GM18861 (cell line): Measurements from ENCODE around the gene SNX6.
"Not testable (repeated sequence)": the region's sequence is repeated elsewhere in the genome, so short reads cannot be mapped to it uniquely, and the experiment has no call there.

ENCODE experiments used
- ATAC-seq: cut with Tn5 transposase; IDR thresholded peaks from one replicate; pipeline ENCODE4 v1.9.1; 2021; ENCODE audit not compliant: unreplicated experiment

SNX6 gene

DNA sequence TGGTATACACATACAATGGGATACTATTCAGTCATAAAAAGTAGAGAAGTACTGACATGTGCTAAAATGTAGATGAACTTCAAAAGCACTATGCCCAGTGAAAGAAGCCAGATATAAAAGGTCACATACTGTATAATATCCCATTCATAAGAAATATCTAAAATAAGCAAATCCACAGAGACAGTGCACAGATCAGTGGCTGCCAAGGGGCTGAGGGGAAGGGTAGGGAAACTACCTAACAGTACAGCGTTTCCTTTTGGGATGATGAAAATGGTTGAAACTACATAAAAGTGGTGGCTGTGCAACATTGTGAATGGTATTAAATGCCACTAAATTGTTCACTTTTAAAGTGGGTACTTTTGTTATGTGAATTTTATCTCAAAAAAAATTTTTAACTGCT lies 102.4 kb downstream of the SNX6 start:
- no peak for ATAC-seq

DNA sequence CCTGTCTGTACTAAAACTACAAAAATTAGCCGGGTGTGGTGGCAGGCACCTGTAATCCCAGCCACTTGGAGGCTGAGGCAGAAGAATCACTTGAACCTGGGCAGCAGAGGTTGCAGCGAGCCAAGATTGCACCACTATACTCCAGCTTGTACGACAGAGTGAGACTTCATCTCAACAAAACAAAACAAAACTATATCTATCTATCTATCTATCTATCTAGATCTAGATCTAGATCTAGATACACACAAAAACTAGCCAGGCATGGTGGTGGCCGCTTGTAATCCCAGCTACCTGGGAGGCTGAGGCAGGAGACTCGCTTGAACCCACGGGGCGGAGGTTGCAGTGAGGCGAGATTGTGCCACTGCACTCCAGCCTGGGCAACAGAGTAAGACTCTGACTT lies 105.7 kb downstream of the SNX6 start:
- ATAC-seq = not testable (repeated sequence)

DNA sequence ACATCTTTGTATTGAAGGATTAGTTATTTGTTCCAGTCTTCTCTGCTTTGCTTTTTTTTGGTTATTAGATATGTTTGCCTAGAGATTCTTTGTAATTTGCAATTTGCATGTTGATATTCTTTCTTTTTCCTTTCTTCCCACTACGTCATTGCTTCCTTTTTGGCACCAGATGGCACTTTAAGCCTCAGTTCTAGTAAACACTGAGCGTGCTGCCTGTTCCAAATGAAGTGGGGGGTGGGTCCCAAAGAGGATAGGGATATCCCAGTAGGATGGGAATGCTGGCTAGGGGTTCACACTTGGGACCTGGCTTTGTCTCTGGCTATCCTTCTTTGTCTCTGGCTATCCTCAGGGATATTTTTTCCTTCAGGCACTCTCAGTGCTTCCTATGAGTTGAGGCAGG lies 107.5 kb downstream of the SNX6 start:
- ATAC-seq = no peak

DNA sequence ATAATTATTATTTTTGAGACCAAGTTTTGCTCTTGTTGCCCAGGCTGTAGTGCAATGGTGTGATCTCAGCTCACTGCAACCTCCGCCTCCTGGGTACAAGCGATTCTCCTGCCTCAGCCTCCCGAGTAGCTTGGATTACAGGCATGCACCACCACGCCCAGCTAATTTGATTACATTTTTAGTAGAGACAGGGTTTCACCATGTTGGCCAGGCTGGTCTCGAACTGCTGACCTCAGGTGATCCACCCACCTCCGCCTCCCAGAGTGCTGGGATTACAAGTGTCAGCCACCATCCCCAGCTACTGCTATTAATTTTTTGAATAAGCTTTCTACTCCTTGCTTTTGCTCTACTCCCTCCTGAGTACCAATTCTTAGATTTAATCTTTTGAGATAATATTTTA lies 108.9 kb downstream of the SNX6 start:
- not testable (repeated sequence) for ATAC-seq

DNA sequence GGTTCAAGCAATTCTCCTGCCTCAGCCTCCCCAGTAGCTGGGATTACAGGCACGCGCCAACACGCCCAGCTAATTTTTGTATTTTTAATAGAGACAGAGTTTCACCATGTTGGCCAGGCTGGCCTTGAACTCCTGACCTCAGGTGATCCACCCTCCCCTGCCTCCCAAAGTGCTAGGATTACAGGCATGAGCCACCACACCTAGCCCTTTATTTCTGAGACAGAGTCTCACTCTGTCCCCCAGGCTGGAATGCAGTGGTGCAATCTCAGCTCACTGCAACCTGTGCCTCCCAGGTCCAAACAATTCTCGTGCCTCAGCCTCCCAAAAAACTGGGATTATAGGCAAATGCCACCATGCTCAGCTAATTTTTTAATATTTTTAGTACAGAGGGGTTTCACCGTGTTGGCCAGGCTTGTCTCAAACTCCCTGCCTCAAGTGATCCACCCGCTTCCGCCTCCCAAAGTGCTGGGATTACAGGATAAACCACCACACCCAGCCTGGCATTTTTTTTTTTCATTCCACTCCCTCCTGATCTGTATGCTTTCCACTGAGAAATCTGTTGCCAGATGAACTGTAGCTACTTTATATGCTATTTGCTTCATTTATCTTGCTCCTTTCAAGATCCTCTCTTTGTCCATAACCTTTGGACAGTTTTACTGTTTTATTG lies 109.5 kb downstream of the SNX6 start:
- not testable (repeated sequence) for ATAC-seq
